Prostate gland (tissue), 2 donors: ENCODE measurements around the gene CDHR2.

Experiments
- CTCF ChIP-seq, 4 experiments: fragments of 200-600 bp in 2 of 4; fragments of 450-650 bp in 2 of 4; sonication (generic) in 2 of 4; IDR thresholded peaks; 1 replicate in 3 of 4; 2 replicates in 1 of 4; pipeline ENCODE4 v1.5.1; 2016 to 2019; ENCODE audit warnings: antibody characterized with exemption in 4 of 4, mild to moderate bottlenecking in 2 of 4, moderate library complexity in 2 of 4
- POLR2A ChIP-seq: fragments of 450-650 bp; IDR thresholded peaks from one replicate; pipeline ENCODE4 v1.6.1; 2016; ENCODE audit warnings: antibody characterized with exemption, mild to moderate bottlenecking
- POLR2AphosphoS5 ChIP-seq: sonication (generic); formaldehyde crosslinking; IDR thresholded peaks from one replicate; pipeline ENCODE4 v1.6.1; 2017; ENCODE audit warnings: antibody characterized with exemption

- TF ChIP-seq POLR2AphosphoS5 (no peak), CTCF (IDR thresholded peaks at IDR 0.05) (no peak), POLR2A (no peak)
Observed at GRCh38 chr5:176610435-176610773, 61.3 kb downstream of the CDHR2 start.
